ENCODE measurements around the gene HOMER3. TPM values are rescaled to one million over a fixed set of nuclear protein-coding genes. Genes with fewer than 3 reads are reported as not detected.

HOMER3 gene
- total and polyA plus RNA-seq, 2 of the 13 experiments (the other 11 are each of a cell fraction or from before 2014, with no cell fraction given), result 21.3 to 27.3 TPM

GRCh38 chr19:18910801-18911436, 30.1 kb downstream of the HOMER3 start:
- H3K9ac ChIP-seq (ENCODE audit: insufficient read depth, low read depth, low read length), result no peak overlapping the region
- no TSS peak for BruUV-seq (replicated peaks)
- no peaks in the 10 kb centered on the region for H3K27me3 ChIP-seq (ENCODE audit: control insufficient read depth in 1 of 2, insufficient read depth in 2 of 2, low read length in 2 of 2)
- ATAC-seq (no peak), DNase-seq (ENCODE audit: low spot score) (no peak), FAIRE-seq (no peak)
- no peak overlapping the region for H3K27ac ChIP-seq (ENCODE audit: extremely low read length, insufficient read depth, low read length)
- H3K9me3 ChIP-seq (ENCODE audit: low read length), result no peaks in the 10 kb centered on the region
- ChIA-PET POLR2A (interaction anchor here (1.1 kb wide), 1 partner anchor 8 kb away, joined by 4 read pairs; the partner anchor contains the start of genes COPE and DDX49), CTCF (ENCODE audit: low intra/inter-chr PET ratio, low total read pairs) (no interaction called here)
- H3K4me2 ChIP-seq (ENCODE audit: low read depth, low read length), result no peak overlapping the region
- peaks cover 9% of the 10 kb centered on the region; the same call in 1 of the 2 replicates for H4K20me1 ChIP-seq (ENCODE audit: insufficient read depth, low read length)
- in situ Hi-C loops (cut with HindIII; ENCODE audit: extremely low pct_ligation_motif_present, low pct_unique_long_range_greater_than_20kb), result no loop called here
- 0 out of 2 replicates have a peak, but pooled peaks cover 7% of the 10 kb centered on the region for H3K4me1 ChIP-seq (ENCODE audit: insufficient read depth, low read length)
- H3K79me2 ChIP-seq (ENCODE audit: insufficient read depth, low read length), result peaks cover 15% of the 10 kb centered on the region
- peaks cover 27 to 65% of the 10 kb centered on the region in 2 experiments for H3K36me3 ChIP-seq (replicated peaks in 1 of 2; ENCODE audit: control insufficient read depth in 1 of 2, insufficient read depth in 2 of 2, low read length in 2 of 2)
- WGBS (ENCODE audit: low lambda C conversion rate), result over 99% methylated on average over 15 of the region's 19 CpGs
- no peak overlapping the region for H3K4me3 ChIP-seq (replicated peaks in 1 of 3; ENCODE audit: insufficient read depth in 1 of 3, low read depth in 2 of 3, low read length in 3 of 3)
- TF ChIP-seq AGO2 (optimal IDR thresholded peaks at IDR 0.05; ENCODE audit: low read depth, low read length), result peak; percentile 56
- TF ChIP-seq FOXA1 (IDR thresholded peaks at IDR 0.05), result no peak
- TF ChIP-seq FOXA1 (CRISPR knock-in tag; IDR thresholded peaks at IDR 0.05), result no peak
- 0 out of 2 replicates have a peak, but pooled peaks have one; percentile 30 for TF ChIP-seq RBFOX2 (IDR thresholded peaks at IDR 0.05; ENCODE audit: low read depth, low read length)
- intact Hi-C loops (cut with micrococcal nuclease; ENCODE audit: unreplicated experiment), result no loop called here
- no peak overlapping the region for H2AFZ ChIP-seq (ENCODE audit: low read length)

DNA sequence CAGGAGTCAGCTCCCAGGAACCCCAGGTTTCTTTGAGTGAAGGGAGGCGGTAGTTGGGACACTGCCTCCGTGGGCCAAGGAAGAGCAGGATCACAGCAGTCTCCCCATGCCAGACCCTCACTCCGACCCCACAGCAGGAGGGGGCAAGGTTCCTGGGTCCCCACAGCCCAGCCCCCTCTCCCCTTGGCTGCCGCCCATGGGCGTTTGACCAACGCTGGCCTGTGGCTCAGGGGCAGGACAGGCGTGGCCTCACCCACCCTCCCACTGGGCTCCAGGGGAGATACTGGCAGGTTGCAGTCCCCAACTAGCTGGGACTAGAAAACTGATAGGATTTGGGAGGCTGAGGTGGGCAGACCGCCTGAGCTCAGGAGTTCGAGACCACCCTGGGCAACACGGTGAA, 31.0 kb downstream of the HOMER3 start:
- peaks cover 6% of the 10 kb centered on the region for H3K79me2 ChIP-seq (ENCODE audit: insufficient read depth, low read length)
- H3K27ac ChIP-seq (ENCODE audit: extremely low read length, insufficient read depth, low read length), result no peak overlapping the region
- intact Hi-C loops (cut with micrococcal nuclease; ENCODE audit: unreplicated experiment), result no loop called here
- ChIA-PET CTCF (ENCODE audit: low intra/inter-chr PET ratio, low total read pairs) (no interaction called here), POLR2A (no interaction called here)
- WGBS (ENCODE audit: low lambda C conversion rate), result 95% methylated on average over 3 of the region's 10 CpGs
- H3K4me1 ChIP-seq (ENCODE audit: insufficient read depth, low read length), result no peaks in the 10 kb centered on the region
- DNase-seq (ENCODE audit: low spot score), result no peak
- no peak overlapping the region for H3K9ac ChIP-seq (ENCODE audit: insufficient read depth, low read depth, low read length)
- no peak overlapping the region for H3K4me2 ChIP-seq (ENCODE audit: low read depth, low read length)
- no peaks in the 10 kb centered on the region for H3K27me3 ChIP-seq (ENCODE audit: control insufficient read depth in 1 of 2, insufficient read depth in 2 of 2, low read length in 2 of 2)
- H3K36me3 ChIP-seq (replicated peaks in 1 of 2; ENCODE audit: control insufficient read depth in 1 of 2, insufficient read depth in 2 of 2, low read length in 2 of 2), result peaks cover 31 to 63% of the 10 kb centered on the region in 2 experiments
- H4K20me1 ChIP-seq (ENCODE audit: insufficient read depth, low read length), result no peaks in the 10 kb centered on the region
- no peak overlapping the region for H3K4me3 ChIP-seq (replicated peaks in 1 of 3; ENCODE audit: insufficient read depth in 1 of 3, low read depth in 2 of 3, low read length in 3 of 3)
- no peak for ATAC-seq
- BruUV-seq (replicated peaks), result no TSS peak
- H2AFZ ChIP-seq (ENCODE audit: low read length), result no peak overlapping the region
- no peaks in the 10 kb centered on the region for H3K9me3 ChIP-seq (ENCODE audit: low read length)
- no peak for FAIRE-seq
- in situ Hi-C loops (cut with HindIII; ENCODE audit: extremely low pct_ligation_motif_present, low pct_unique_long_range_greater_than_20kb), result no loop called here
- no peak for TF ChIP-seq ZFP37 (CRISPR knock-in tag; IDR thresholded peaks at IDR 0.05; ENCODE audit: borderline replicate concordance)
- no peak for TF ChIP-seq MTA1 (CRISPR knock-in tag; IDR thresholded peaks at IDR 0.05; ENCODE audit: borderline replicate concordance)
- TF ChIP-seq ZBTB25 (CRISPR knock-in tag; IDR thresholded peaks at IDR 0.05), result no peak
- peak; percentile 52 for TF ChIP-seq AGO2 (optimal IDR thresholded peaks at IDR 0.05; ENCODE audit: low read depth, low read length)
- TF ChIP-seq ISL2 (CRISPR knock-in tag; IDR thresholded peaks at IDR 0.05), result no peak
- TF ChIP-seq, protein P1, sequence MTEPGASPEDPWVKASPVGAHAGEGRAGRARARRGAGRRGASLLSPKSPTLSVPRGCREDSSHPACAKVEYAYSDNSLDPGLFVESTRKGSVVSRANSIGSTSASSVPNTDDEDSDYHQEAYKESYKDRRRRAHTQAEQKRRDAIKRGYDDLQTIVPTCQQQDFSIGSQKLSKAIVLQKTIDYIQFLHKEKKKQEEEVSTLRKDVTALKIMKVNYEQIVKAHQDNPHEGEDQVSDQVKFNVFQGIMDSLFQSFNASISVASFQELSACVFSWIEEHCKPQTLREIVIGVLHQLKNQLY (CRISPR knock-in tag; IDR thresholded peaks at IDR 0.05), result no peak
- no peak for TF ChIP-seq ZNF883 (CRISPR knock-in tag; IDR thresholded peaks at IDR 0.05; ENCODE audit: not compliant biosample characterization)
- no peak for TF ChIP-seq ZFP36L2 (CRISPR knock-in tag; IDR thresholded peaks at IDR 0.05)
- TF ChIP-seq ZNF430 (CRISPR knock-in tag; IDR thresholded peaks at IDR 0.05), result no peak
- TF ChIP-seq HOXA3 (CRISPR knock-in tag; IDR thresholded peaks at IDR 0.05), result no peak
- TF ChIP-seq, protein P2, sequence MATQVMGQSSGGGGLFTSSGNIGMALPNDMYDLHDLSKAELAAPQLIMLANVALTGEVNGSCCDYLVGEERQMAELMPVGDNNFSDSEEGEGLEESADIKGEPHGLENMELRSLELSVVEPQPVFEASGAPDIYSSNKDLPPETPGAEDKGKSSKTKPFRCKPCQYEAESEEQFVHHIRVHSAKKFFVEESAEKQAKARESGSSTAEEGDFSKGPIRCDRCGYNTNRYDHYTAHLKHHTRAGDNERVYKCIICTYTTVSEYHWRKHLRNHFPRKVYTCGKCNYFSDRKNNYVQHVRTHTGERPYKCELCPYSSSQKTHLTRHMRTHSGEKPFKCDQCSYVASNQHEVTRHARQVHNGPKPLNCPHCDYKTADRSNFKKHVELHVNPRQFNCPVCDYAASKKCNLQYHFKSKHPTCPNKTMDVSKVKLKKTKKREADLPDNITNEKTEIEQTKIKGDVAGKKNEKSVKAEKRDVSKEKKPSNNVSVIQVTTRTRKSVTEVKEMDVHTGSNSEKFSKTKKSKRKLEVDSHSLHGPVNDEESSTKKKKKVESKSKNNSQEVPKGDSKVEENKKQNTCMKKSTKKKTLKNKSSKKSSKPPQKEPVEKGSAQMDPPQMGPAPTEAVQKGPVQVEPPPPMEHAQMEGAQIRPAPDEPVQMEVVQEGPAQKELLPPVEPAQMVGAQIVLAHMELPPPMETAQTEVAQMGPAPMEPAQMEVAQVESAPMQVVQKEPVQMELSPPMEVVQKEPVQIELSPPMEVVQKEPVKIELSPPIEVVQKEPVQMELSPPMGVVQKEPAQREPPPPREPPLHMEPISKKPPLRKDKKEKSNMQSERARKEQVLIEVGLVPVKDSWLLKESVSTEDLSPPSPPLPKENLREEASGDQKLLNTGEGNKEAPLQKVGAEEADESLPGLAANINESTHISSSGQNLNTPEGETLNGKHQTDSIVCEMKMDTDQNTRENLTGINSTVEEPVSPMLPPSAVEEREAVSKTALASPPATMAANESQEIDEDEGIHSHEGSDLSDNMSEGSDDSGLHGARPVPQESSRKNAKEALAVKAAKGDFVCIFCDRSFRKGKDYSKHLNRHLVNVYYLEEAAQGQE (IDR thresholded peaks at IDR 0.05; ENCODE audit: borderline replicate concordance in 1 of 2, low read depth in 1 of 2, low read length in 2 of 2), result no peak
